SJCRH30 (cell line): ENCODE measurements around the gene PLCH1. TPM values are rescaled to one million over a fixed set of nuclear protein-coding genes. Genes with fewer than 3 reads are reported as not detected.
"Not testable (repeated sequence)": the region's sequence is repeated elsewhere in the genome, so short reads cannot be mapped to it uniquely, and the experiment has no call there.

Experiments used
- DNase-seq, 2 experiments: peaks; one replicate each; pipeline ENCODE4 v3.0.0-alpha.2; 2015 to 2020
- H3K27ac ChIP-seq: fragments of 250-450 bp; sonication (Bioruptor Pico); 2 replicates; pipeline ENCODE4 v1.5.1; 2020; ENCODE audit warnings: mild to moderate bottlenecking, moderate library complexity
- H3K27me3 ChIP-seq: fragments of 250-450 bp; sonication (Bioruptor Pico); 2 replicates; pipeline ENCODE4 v1.5.1; 2020; ENCODE audit warnings: mild to moderate bottlenecking, moderate library complexity
- H3K36me3 ChIP-seq: fragments of 250-450 bp; sonication (Bioruptor Pico); 2 replicates; pipeline ENCODE4 v1.5.1; 2020; ENCODE audit warnings: mild to moderate bottlenecking, moderate library complexity
- H3K4me1 ChIP-seq: fragments of 250-450 bp; sonication (Bioruptor Pico); 2 replicates; pipeline ENCODE4 v1.5.1; 2020; ENCODE audit warnings: mild to moderate bottlenecking, moderate library complexity
- H3K4me3 ChIP-seq: fragments of 250-450 bp; sonication (Bioruptor Pico); 2 replicates; pipeline ENCODE4 v1.5.1; 2020; ENCODE audit warnings: mild to moderate bottlenecking, moderate library complexity
- H3K9me3 ChIP-seq: fragments of 250-450 bp; sonication (Bioruptor Pico); replicated peaks from 2 replicates; pipeline ENCODE4 v1.5.1; 2020; ENCODE audit warnings: mild to moderate bottlenecking, moderate library complexity
- total RNA-seq: library from RNA; depleted of rRNA; stranded (reverse); fragments of >200 nt; shearing (Covaris generic); gene quantifications from 2 replicates; pipeline ENCODE4 v1.2.3, GENCODE V29; 2014

Gene PLCH1
- total RNA-seq, 1 experiment from 2014 or later = 0.61 TPM

- Histone ChIP-seq H3K4me1 (peaks cover 7% of the 10 kb centered on the region), H3K9me3 (no peaks in the 10 kb centered on the region), H3K36me3 (no peaks in the 10 kb centered on the region), H3K4me3 (peak overlapping the region; percentile 22), H3K27me3 (no peaks in the 10 kb centered on the region), H3K27ac (peak overlapping the region; percentile 54)
- DNase-seq = peak; percentile 47 to 67
These were observed 321.1 kb downstream of the PLCH1 start for GRCh38 chr3:155423526-155424322.

GRCh38 chr3:155420881-155421486, 323.9 kb downstream of the PLCH1 start:
- H3K36me3 ChIP-seq = no peaks in the 10 kb centered on the region
- H3K27me3 ChIP-seq = no peaks in the 10 kb centered on the region
- no peak overlapping the region for H3K27ac ChIP-seq

DNA sequence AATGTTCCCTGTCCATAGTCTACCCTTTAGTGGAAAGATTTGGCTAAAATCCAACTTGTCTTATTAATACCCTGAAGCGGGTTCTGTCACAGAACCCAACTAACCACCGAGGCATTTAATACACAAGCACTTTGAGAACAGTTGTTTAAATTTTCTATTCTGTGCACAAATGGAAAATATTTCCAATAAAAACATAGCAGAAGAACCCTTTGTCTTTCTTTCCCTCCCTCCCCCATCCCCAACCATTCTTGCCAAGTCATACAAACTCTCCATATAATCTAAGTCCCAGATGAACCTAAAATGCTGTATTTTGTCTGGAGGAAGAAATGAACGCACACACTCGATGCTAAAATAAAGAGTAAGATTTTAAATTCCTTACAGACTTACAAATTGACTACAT, 324.5 kb downstream of the PLCH1 start:
- Histone ChIP-seq H3K27me3 (no peaks in the 10 kb centered on the region), H3K4me1 (peaks cover 7% of the 10 kb centered on the region), H3K9me3 (no peaks in the 10 kb centered on the region), H3K27ac (no peak overlapping the region), H3K4me3 (no peak overlapping the region), H3K36me3 (no peaks in the 10 kb centered on the region)
- DNase-seq = no peak

More at GRCh38 chr3:155420881-155421486, 323.9 kb downstream of the PLCH1 start:
- peaks cover 7% of the 10 kb centered on the region for H3K4me1 ChIP-seq
- no peak for DNase-seq
- no peak overlapping the region for H3K4me3 ChIP-seq
- H3K9me3 ChIP-seq = no peaks in the 10 kb centered on the region

DNA sequence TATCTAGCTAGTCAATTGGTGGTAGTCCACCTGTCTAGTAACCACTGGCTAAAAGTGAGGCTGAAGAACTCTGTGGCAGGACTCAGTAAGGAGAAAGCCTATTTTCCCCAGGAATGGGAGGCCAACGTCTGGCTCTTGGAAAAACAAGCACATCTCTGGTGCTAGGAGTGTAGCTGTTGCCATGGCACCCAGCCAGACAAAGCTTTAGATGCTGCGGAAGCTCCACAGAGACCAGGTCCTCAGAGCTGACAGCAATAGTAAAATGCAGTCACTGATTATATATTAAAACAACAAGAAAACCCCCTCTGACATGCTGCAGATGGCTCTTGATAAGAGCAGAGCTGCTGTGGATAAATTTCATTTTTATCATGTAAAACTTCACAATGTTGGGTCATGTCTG, 326.5 kb downstream of the PLCH1 start:
- Histone ChIP-seq H3K9me3 (no peaks in the 10 kb centered on the region), H3K27ac (no peak overlapping the region), H3K4me1 (peaks cover 4% of the 10 kb centered on the region; the same call in 1 of the 2 replicates), H3K4me3 (no peak overlapping the region), H3K36me3 (no peaks in the 10 kb centered on the region), H3K27me3 (no peaks in the 10 kb centered on the region)
- peak in 1 of 2 experiments; percentile 8 for DNase-seq

DNA sequence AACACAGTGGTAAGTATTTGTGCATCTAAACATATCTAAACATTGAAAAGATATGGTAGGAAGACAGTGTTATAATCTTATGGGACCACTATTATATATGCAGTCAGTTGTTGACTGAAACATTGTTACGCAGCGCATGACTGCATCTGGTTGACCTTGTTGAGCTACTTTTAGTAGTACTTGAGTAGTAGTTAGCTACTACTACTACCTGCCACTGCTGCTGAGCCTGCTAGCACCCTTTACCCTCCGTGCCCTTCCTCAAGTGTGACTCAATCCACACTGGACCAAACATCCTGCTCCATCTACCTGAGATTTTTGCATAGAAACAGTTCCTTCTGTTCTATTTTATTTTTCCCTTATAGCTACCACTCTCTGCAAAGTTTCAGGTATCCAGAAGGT, 327.8 kb downstream of the PLCH1 start:
- Histone ChIP-seq H3K4me1 (no peaks in the 10 kb centered on the region), H3K36me3 (no peaks in the 10 kb centered on the region), H3K27me3 (no peaks in the 10 kb centered on the region), H3K9me3 (no peaks in the 10 kb centered on the region), H3K27ac (no peak overlapping the region), H3K4me3 (no peak overlapping the region)
- DNase-seq = no peak

DNA sequence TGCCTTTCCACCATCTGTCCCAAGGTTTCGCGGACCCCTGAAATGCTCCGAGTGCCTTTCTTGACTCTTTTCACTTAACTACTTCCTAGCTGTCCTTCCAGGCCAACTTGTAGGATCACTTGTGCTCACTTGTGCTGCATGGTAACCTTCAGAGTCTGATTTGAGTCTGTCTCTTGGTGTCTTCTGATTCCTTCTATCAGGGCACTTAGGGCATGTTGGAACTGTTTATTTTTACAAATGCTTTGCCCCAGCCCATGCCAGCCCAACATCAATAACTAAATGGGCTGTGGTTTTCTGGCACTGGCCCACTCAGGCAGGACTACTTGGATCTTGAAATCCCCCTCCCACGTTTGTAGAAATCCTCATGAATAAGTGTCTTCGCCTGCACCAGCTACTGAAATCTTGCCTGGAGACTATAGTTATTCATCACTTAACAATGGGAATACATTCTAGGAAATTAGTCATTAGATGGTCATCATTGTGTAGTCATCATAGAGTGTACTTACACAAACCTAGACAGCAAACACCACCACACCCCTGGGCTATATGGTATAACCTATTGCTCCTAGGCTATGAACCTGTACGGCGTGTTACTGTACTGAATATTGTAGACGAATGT, 328.3 kb downstream of the PLCH1 start:
- Histone ChIP-seq H3K36me3 (no peaks in the 10 kb centered on the region), H3K27me3 (no peaks in the 10 kb centered on the region), H3K27ac (no peak overlapping the region), H3K9me3 (no peaks in the 10 kb centered on the region), H3K4me1 (no peaks in the 10 kb centered on the region), H3K4me3 (no peak overlapping the region)
- no peak for DNase-seq

- H3K27me3 ChIP-seq = no peaks in the 10 kb centered on the region
- H3K36me3 ChIP-seq = no peaks in the 10 kb centered on the region
- DNase-seq = no peak
- H3K4me3 ChIP-seq = no peak overlapping the region
- no peaks in the 10 kb centered on the region for H3K4me1 ChIP-seq
- no peaks in the 10 kb centered on the region for H3K9me3 ChIP-seq
- H3K27ac ChIP-seq = no peak overlapping the region
These were observed 332.0 kb downstream of the PLCH1 start for GRCh38 chr3:155412904-155413303.

DNA sequence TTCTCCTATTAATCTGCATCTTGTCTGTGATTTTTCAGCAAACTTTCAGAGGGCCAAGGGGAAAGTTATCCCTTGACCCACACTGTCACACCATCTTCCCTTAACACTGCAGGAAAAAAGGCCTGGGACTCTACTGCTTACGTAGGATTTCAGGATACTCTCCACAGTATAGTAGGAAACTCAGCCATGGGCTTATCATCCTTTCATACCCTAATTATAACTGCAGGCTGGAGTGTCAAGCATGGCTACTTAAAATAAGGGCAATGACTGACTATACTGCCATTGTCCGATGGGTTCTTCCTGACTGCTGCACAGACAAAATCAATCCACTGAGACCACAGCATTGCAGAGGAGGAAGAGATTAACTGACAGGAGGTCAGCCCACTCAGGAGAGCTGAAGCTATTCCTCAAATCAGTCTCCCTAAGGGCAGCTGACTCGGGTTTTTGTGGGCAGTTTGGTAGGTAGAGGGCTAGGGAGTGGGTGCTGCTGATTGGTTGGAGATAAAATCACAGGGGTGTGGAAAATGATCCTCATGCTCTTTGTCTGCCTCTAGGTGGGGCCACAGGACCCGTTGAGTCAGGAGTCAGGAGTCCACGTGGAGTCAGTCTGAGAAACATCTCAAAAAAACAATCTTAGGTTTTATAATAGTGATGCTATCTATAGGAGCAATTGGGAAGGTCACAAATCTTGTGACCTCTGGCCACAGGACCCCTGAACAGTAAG, 333.2 kb downstream of the PLCH1 start:
- H3K4me1 ChIP-seq = no peaks in the 10 kb centered on the region

GRCh38 chr3:155409336-155409735, 335.5 kb downstream of the PLCH1 start:
- H3K4me1 ChIP-seq = peaks cover 3% of the 10 kb centered on the region; the same call in 1 of the 2 replicates
- H3K9me3 ChIP-seq = no peaks in the 10 kb centered on the region
- H3K36me3 ChIP-seq = no peaks in the 10 kb centered on the region
- H3K4me3 ChIP-seq = no peak overlapping the region
- H3K27ac ChIP-seq = no peak overlapping the region
- H3K27me3 ChIP-seq = no peaks in the 10 kb centered on the region
- DNase-seq = no peak

More for the DNA sequence above, 333.2 kb downstream of the PLCH1 start:
- DNase-seq = peak in 1 of 2 experiments; percentile 31
- Histone ChIP-seq H3K27ac (no peak overlapping the region), H3K36me3 (no peaks in the 10 kb centered on the region), H3K27me3 (no peaks in the 10 kb centered on the region), H3K9me3 (no peaks in the 10 kb centered on the region), H3K4me3 (no peak overlapping the region)

DNA sequence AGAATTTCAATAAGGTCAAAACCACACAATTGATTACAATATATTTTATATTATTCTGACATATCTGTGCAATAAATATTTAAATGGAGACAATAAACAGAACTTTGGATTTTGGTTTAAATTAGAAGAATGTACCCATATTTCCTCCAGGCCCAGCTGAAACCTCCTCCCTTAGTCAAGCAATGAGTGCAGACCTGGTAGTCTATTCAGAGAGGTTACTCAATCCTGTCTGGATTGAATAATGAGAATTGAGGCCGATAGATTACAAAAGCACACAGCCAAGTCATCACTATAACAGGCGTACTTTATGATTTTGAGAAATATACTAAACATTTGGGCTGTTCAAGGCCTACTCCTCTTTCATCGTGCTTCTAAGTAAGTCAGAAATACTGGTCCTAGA, 336.9 kb downstream of the PLCH1 start:
- no peaks in the 10 kb centered on the region for H3K36me3 ChIP-seq
- H3K4me3 ChIP-seq = no peak overlapping the region
- peaks cover 5% of the 10 kb centered on the region; the same call in 1 of the 2 replicates for H3K4me1 ChIP-seq
- DNase-seq = no peak
- H3K27me3 ChIP-seq = no peaks in the 10 kb centered on the region
- no peak overlapping the region for H3K27ac ChIP-seq
- no peaks in the 10 kb centered on the region for H3K9me3 ChIP-seq

DNA sequence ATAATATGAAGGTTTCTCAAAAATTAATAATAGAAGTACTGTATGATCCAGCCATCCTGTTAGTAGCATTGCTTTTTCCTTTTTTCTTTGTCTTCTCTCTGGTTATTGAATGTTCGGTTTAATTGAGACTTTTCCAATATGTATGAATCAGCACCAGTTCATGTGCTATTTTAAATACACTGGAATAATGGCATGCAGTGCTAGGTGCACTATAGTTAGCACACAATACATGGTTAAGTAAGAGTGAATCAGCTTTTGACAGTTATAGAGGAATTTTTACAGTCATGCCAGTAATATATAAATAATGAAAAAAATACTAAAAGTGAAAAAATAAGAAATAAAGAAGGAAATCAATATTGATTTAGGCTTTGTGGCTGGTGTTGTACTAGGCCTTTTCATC, 337.5 kb downstream of the PLCH1 start:
- Histone ChIP-seq H3K4me3 (no peak overlapping the region), H3K36me3 (no peaks in the 10 kb centered on the region), H3K4me1 (peaks cover 5% of the 10 kb centered on the region; the same call in 1 of the 2 replicates), H3K27me3 (no peaks in the 10 kb centered on the region), H3K9me3 (no peaks in the 10 kb centered on the region), H3K27ac (no peak overlapping the region)
- no peak for DNase-seq

- H3K4me1 ChIP-seq = peaks cover 5% of the 10 kb centered on the region; the same call in 1 of the 2 replicates
- no peaks in the 10 kb centered on the region for H3K27me3 ChIP-seq
- no peak for DNase-seq
- H3K9me3 ChIP-seq = no peaks in the 10 kb centered on the region
- no peak overlapping the region for H3K27ac ChIP-seq
- no peaks in the 10 kb centered on the region for H3K36me3 ChIP-seq
- no peak overlapping the region for H3K4me3 ChIP-seq
These were observed 340.4 kb downstream of the PLCH1 start for GRCh38 chr3:155404486-155404885.

DNA sequence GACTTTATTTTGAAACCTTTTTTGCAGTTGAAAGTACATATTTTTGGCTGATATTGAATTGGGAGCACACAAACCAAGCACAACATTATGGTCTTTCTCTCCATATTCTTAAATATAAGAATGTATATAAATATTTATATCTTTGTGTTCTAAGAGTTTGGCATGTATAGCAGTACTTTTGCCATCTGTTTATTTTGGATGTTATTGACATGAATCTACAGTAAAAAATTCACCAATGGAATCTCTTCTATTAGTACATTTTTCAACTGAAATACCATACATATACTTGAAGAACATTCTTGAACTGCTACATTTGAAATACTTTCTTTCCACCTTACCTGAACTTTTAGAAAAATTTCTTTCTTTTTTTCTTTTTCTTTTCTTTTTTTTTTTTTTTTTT, 342.2 kb downstream of the PLCH1 start:
- Histone ChIP-seq H3K27me3 (no peaks in the 10 kb centered on the region), H3K4me3 (no peak overlapping the region), H3K36me3 (no peaks in the 10 kb centered on the region), H3K27ac (no peak overlapping the region), H3K9me3 (no peaks in the 10 kb centered on the region), H3K4me1 (peaks cover 5% of the 10 kb centered on the region; the same call in 1 of the 2 replicates)
- no peak for DNase-seq

DNA sequence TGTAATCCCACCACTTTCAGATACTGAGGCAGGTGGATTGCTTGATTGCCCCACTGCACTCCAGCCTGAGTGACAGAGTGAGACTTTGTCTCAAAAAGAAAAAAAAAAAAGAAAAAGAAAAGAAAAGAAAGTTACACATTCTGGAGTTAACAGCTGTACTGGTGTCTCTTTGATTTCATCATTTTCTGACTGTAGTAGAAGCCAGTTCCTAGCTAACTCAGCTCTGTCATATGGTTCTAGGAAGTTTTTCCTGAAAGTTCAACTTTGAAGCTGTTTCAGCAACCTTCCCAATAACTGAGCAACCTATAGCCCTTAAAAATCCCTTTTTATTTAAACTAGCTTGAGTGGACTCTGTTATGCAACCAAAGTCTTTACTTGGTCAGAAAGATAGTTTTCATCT, 346.8 kb downstream of the PLCH1 start:
- Histone ChIP-seq H3K27ac (no peak overlapping the region), H3K9me3 (no peaks in the 10 kb centered on the region), H3K4me3 (no peak overlapping the region), H3K4me1 (no peaks in the 10 kb centered on the region), H3K27me3 (no peaks in the 10 kb centered on the region), H3K36me3 (no peaks in the 10 kb centered on the region)
- DNase-seq = no peak

GRCh38 chr3:155394896-155395295, 350.0 kb downstream of the PLCH1 start:
- H3K27me3 ChIP-seq, H3K9me3 ChIP-seq, DNase-seq, H3K27ac ChIP-seq, H3K36me3 ChIP-seq, H3K4me3 ChIP-seq: not testable (repeated sequence)
- H3K4me1 ChIP-seq = peaks cover 14% of the 10 kb centered on the region
